HEK293 (cell line): ENCODE measurements around the gene NDUFAF5.

Experiments used
- CTCF ChIA-PET: fragments of 350-600 bp; formaldehyde crosslinking; extraction: SDS; loops from one replicate; lab custom pipeline; 2021; ENCODE audit warnings: antibody characterized with exemption; lab: Yijun Ruan, JAX
- POLR2A ChIA-PET: fragments of 300-600 bp; formaldehyde crosslinking; extraction: SDS; loops from one replicate; lab custom pipeline; 2020; ENCODE audit warnings: antibody characterized with exemption, inconsistent platforms; lab: Yijun Ruan, JAX
- H3K27ac ChIP-seq: fragments of 200-500 bp; sonication (Bioruptor generic); 2 replicates; pipeline ENCODE4 v1.5.1; 2014; ENCODE audit warnings: low read depth, low read length, control low read depth, inconsistent platforms; ENCODE audit errors: extremely low read depth
- H3K36me3 ChIP-seq, 2 experiments: fragments of 200-500 bp in 1 of 2; sonication (Bioruptor generic) in 1 of 2; 1 replicate in 1 of 2; 2 replicates in 1 of 2; pipeline ENCODE4 v1.5.1; 2014 to 2017; ENCODE audit warnings: inconsistent platforms in 2 of 2, low read length in 2 of 2; ENCODE audit not compliant: control insufficient read depth in 2 of 2, insufficient read depth in 1 of 2
- H3K4me1 ChIP-seq: fragments of 200-500 bp; sonication (Bioruptor generic); 2 replicates; pipeline ENCODE4 v1.5.1; 2014; ENCODE audit warnings: mild to moderate bottlenecking, low read length, inconsistent platforms; ENCODE audit not compliant: control insufficient read depth, insufficient read depth
- H3K4me3 ChIP-seq: 2 replicates; pipeline ENCODE4 v1.5.1; 2011; ENCODE audit warnings: low read depth, mild to moderate bottlenecking, control low read depth, low read length, moderate library complexity
- H3K9me3 ChIP-seq: fragments of 200-500 bp; sonication (Bioruptor generic); 2 replicates; pipeline ENCODE4 v1.5.1; 2014; ENCODE audit warnings: low read depth, low read length, inconsistent platforms; ENCODE audit not compliant: control insufficient read depth, insufficient read depth
- EGR2 ChIP-seq: fragments of 450-650 bp; formaldehyde crosslinking; IDR thresholded peaks from 2 replicates; pipeline ENCODE4 v1.5.1; 2016; ENCODE audit warnings: low read depth, missing biosample characterization, missing genetic modification characterization
- ELK4 ChIP-seq: IDR thresholded peaks from 2 replicates; pipeline ENCODE4 v1.6.1; 2011; ENCODE audit warnings: mild to moderate bottlenecking, low read depth, low read length, borderline replicate concordance
- GLI4 ChIP-seq: fragments of 450-650 bp; formaldehyde crosslinking; IDR thresholded peaks from 2 replicates; pipeline ENCODE4 v1.5.1; 2016; ENCODE audit warnings: missing biosample characterization, missing genetic modification characterization
- HIC1 ChIP-seq: fragments of 450-650 bp; formaldehyde crosslinking; IDR thresholded peaks from 2 replicates; pipeline ENCODE4 v1.5.1; 2016; ENCODE audit warnings: missing biosample characterization, missing genetic modification characterization
- INSM2 ChIP-seq: fragments of 450-650 bp; formaldehyde crosslinking; IDR thresholded peaks from 2 replicates; pipeline ENCODE4 v1.5.1; 2016; ENCODE audit warnings: missing biosample characterization, missing genetic modification characterization
- MEIS1 ChIP-seq: sonication (generic); formaldehyde crosslinking; IDR thresholded peaks from 2 replicates; pipeline ENCODE4 v1.8.1; 2022; ENCODE audit warnings: missing genetic modification reagents, mild to moderate bottlenecking, borderline replicate concordance
- PRDM1 ChIP-seq: fragments of 450-650 bp; formaldehyde crosslinking; IDR thresholded peaks from 2 replicates; pipeline ENCODE4; 2016; ENCODE audit warnings: missing biosample characterization, missing genetic modification characterization
- SP3 ChIP-seq: fragments of 450-650 bp; formaldehyde crosslinking; IDR thresholded peaks from 2 replicates; pipeline ENCODE4 v1.5.1; 2016; ENCODE audit warnings: missing biosample characterization, missing genetic modification characterization
- ZBTB6 ChIP-seq: fragments of 450-650 bp; formaldehyde crosslinking; IDR thresholded peaks from 2 replicates; pipeline ENCODE4 v1.5.1; 2017; ENCODE audit warnings: missing biosample characterization, missing genetic modification characterization
- ZEB2 ChIP-seq: fragments of 450-650 bp; formaldehyde crosslinking; IDR thresholded peaks from 2 replicates; pipeline ENCODE4 v1.5.1; 2016; ENCODE audit warnings: missing biosample characterization, missing genetic modification characterization
- ZFP41 ChIP-seq: fragments of 450-650 bp; formaldehyde crosslinking; IDR thresholded peaks from 2 replicates; pipeline ENCODE4 v1.5.1; 2016; ENCODE audit warnings: missing biosample characterization, missing genetic modification characterization, borderline replicate concordance
- ZNF140 ChIP-seq: fragments of 450-650 bp; formaldehyde crosslinking; IDR thresholded peaks from 2 replicates; pipeline ENCODE4 v1.5.1; 2016; ENCODE audit warnings: missing biosample characterization, missing genetic modification characterization
- ZNF146 ChIP-seq: fragments of 450-650 bp; formaldehyde crosslinking; IDR thresholded peaks from 2 replicates; pipeline ENCODE4 v1.5.1; 2016; ENCODE audit warnings: missing biosample characterization, missing genetic modification characterization
- ZNF214 ChIP-seq: fragments of 450-650 bp; formaldehyde crosslinking; IDR thresholded peaks from 2 replicates; pipeline ENCODE4 v1.5.1; 2017; ENCODE audit warnings: missing biosample characterization, mild to moderate bottlenecking, missing genetic modification characterization, borderline replicate concordance
- ZNF223 ChIP-seq: fragments of 450-650 bp; formaldehyde crosslinking; IDR thresholded peaks from 2 replicates; pipeline ENCODE4 v1.5.1; 2016; ENCODE audit warnings: missing biosample characterization, missing genetic modification characterization
- ZNF292 ChIP-seq: fragments of 450-650 bp; formaldehyde crosslinking; IDR thresholded peaks from 2 replicates; pipeline ENCODE4 v1.5.1; 2016; ENCODE audit warnings: low read depth, missing biosample characterization, missing genetic modification characterization, borderline replicate concordance
- ZNF394 ChIP-seq: fragments of 450-650 bp; formaldehyde crosslinking; IDR thresholded peaks from 2 replicates; pipeline ENCODE4 v1.5.1; 2016; ENCODE audit warnings: missing biosample characterization, missing genetic modification characterization, mild to moderate bottlenecking, moderate library complexity, borderline replicate concordance
- ZNF398 ChIP-seq: fragments of 450-650 bp; formaldehyde crosslinking; IDR thresholded peaks from 2 replicates; pipeline ENCODE4 v1.5.1; 2017; ENCODE audit warnings: missing biosample characterization, missing genetic modification characterization
- ZNF449 ChIP-seq: fragments of 450-650 bp; formaldehyde crosslinking; IDR thresholded peaks from 2 replicates; pipeline ENCODE4 v1.5.1; 2017; ENCODE audit warnings: missing biosample characterization, mild to moderate bottlenecking, missing genetic modification characterization, moderate library complexity
- ZNF654 ChIP-seq: fragments of 450-650 bp; formaldehyde crosslinking; IDR thresholded peaks from 2 replicates; pipeline ENCODE4 v1.5.1; 2016; ENCODE audit warnings: low read depth, missing biosample characterization, missing genetic modification characterization
- ZNF707 ChIP-seq: fragments of 450-650 bp; formaldehyde crosslinking; IDR thresholded peaks from 2 replicates; pipeline ENCODE4 v1.5.1; 2016; ENCODE audit warnings: missing biosample characterization, missing genetic modification characterization
- ZSCAN18 ChIP-seq: fragments of 450-650 bp; formaldehyde crosslinking; IDR thresholded peaks from 2 replicates; pipeline ENCODE4 v1.5.1; 2016; ENCODE audit warnings: missing biosample characterization, missing genetic modification characterization
- ZSCAN23 ChIP-seq: fragments of 450-650 bp; formaldehyde crosslinking; IDR thresholded peaks from 2 replicates; pipeline ENCODE4 v1.5.1; 2016; ENCODE audit warnings: missing biosample characterization, missing genetic modification characterization

Gene NDUFAF5

GRCh38 chr20:13809855-13810254, 25.0 kb downstream of the NDUFAF5 start (continued):
- TF ChIP-seq ELK4 (no peak), ZSCAN23 (tag by site-specific recombination) (no peak), ZNF146 (tag by site-specific recombination) (no peak), GLI4 (tag by site-specific recombination) (no peak), ZNF223 (no peak)

GRCh38 chr20:13810446-13810845, 25.6 kb downstream of the NDUFAF5 start:
- H3K27ac ChIP-seq = no peak overlapping the region
- no peaks in the 10 kb centered on the region for H3K4me1 ChIP-seq
- H3K4me3 ChIP-seq = no peak overlapping the region
- no peak for TF ChIP-seq ZSCAN18 (tag by site-specific recombination)
- TF ChIP-seq ZNF707 (tag by site-specific recombination) = no peak
- no peak for TF ChIP-seq ZNF140 (tag by site-specific recombination)
- no peak for TF ChIP-seq ZNF449 (tag by site-specific recombination)
- TF ChIP-seq SP3 (tag by site-specific recombination) = no peak
- no peak for TF ChIP-seq ZNF654 (tag by site-specific recombination)
- TF ChIP-seq PRDM1 (tag by site-specific recombination) = no peak
- no peak for TF ChIP-seq INSM2 (tag by site-specific recombination)
- no peak for TF ChIP-seq MEIS1 (CRISPR knock-in tag)
- CTCF ChIA-PET = interaction anchor here (0.7 to 2.0 kb wide), 2 partner anchors 10 to 320 kb away, joined by 5 to 10 read pairs; no protein-coding TSS in a partner anchor
- POLR2A ChIA-PET = no interaction called here
- H3K9me3 ChIP-seq = no peaks in the 10 kb centered on the region
- H3K36me3 ChIP-seq = peaks cover 59 to 97% of the 10 kb centered on the region in 2 experiments

GRCh38 chr20:13813910-13814309, 29.1 kb downstream of the NDUFAF5 start:
- CTCF ChIA-PET = no interaction called here
- TF ChIP-seq ZNF292 (tag by site-specific recombination) (no peak), ZNF398 (tag by site-specific recombination) (no peak), ZSCAN23 (tag by site-specific recombination) (no peak), ZEB2 (tag by site-specific recombination) (no peak), ZBTB6 (tag by site-specific recombination) (no peak), ZNF214 (tag by site-specific recombination) (no peak), ZNF394 (tag by site-specific recombination) (no peak), EGR2 (tag by site-specific recombination) (no peak), ZFP41 (tag by site-specific recombination) (no peak), HIC1 (tag by site-specific recombination) (no peak)

More at GRCh38 chr20:13813910-13814309, 29.1 kb downstream of the NDUFAF5 start:
- POLR2A ChIA-PET = no interaction called here
- no peaks in the 10 kb centered on the region for H3K4me1 ChIP-seq
- H3K9me3 ChIP-seq = no peaks in the 10 kb centered on the region
- H3K27ac ChIP-seq = no peak overlapping the region
- H3K4me3 ChIP-seq = no peak overlapping the region
- peaks cover 52 to 95% of the 10 kb centered on the region in 2 experiments for H3K36me3 ChIP-seq
